ENCODE measurements around the gene SLC16A3.

- TF ChIP-seq POLR2A (IDR thresholded peaks at IDR 0.05) (no peak), CTCF (IDR thresholded peaks at IDR 0.05) (no peak)
Measured at GRCh38 chr17:82253179-82253544, 24.3 kb downstream of the SLC16A3 start.
